Stimulated activated memory B cell treated with anti-CD40 and anti-IgM and Interleukin-4, amounts not matched to agents 10 μg/mL and 1 μg/mL and 100 μg/mL, for 72 hours (primary cell): Measurements from ENCODE around the gene ASPM.

Experiments used
- ATAC-seq: fragments of 150-1000 bp; cut with Tn5 transposase; 2 replicates; pipeline ENCODE4 v1.10.0; 2021
- H3K27ac Mint-ChIP-seq: one replicate; pipeline ENCODE4 v1.8.0; 2022; ENCODE audit warnings: mild to moderate bottlenecking, mixed read lengths
- H3K27me3 Mint-ChIP-seq: one replicate; pipeline ENCODE4 v1.8.0; 2022; ENCODE audit warnings: mixed read lengths
- H3K36me3 Mint-ChIP-seq: one replicate; pipeline ENCODE4 v1.8.0; 2022; ENCODE audit warnings: mixed read lengths
- H3K4me1 Mint-ChIP-seq: one replicate; pipeline ENCODE4 v1.8.0; 2022; ENCODE audit warnings: mixed read lengths
- H3K4me3 Mint-ChIP-seq: one replicate; pipeline ENCODE4 v1.8.0; 2022; ENCODE audit warnings: mild to moderate bottlenecking, moderate library complexity, mixed read lengths
- H3K9me3 Mint-ChIP-seq: one replicate; pipeline ENCODE4 v1.8.0; 2022; ENCODE audit warnings: mixed read lengths

The ASPM gene, protein sequence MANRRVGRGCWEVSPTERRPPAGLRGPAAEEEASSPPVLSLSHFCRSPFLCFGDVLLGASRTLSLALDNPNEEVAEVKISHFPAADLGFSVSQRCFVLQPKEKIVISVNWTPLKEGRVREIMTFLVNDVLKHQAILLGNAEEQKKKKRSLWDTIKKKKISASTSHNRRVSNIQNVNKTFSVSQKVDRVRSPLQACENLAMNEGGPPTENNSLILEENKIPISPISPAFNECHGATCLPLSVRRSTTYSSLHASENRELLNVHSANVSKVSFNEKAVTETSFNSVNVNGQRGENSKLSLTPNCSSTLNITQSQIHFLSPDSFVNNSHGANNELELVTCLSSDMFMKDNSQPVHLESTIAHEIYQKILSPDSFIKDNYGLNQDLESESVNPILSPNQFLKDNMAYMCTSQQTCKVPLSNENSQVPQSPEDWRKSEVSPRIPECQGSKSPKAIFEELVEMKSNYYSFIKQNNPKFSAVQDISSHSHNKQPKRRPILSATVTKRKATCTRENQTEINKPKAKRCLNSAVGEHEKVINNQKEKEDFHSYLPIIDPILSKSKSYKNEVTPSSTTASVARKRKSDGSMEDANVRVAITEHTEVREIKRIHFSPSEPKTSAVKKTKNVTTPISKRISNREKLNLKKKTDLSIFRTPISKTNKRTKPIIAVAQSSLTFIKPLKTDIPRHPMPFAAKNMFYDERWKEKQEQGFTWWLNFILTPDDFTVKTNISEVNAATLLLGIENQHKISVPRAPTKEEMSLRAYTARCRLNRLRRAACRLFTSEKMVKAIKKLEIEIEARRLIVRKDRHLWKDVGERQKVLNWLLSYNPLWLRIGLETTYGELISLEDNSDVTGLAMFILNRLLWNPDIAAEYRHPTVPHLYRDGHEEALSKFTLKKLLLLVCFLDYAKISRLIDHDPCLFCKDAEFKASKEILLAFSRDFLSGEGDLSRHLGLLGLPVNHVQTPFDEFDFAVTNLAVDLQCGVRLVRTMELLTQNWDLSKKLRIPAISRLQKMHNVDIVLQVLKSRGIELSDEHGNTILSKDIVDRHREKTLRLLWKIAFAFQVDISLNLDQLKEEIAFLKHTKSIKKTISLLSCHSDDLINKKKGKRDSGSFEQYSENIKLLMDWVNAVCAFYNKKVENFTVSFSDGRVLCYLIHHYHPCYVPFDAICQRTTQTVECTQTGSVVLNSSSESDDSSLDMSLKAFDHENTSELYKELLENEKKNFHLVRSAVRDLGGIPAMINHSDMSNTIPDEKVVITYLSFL (N-terminal part only)

DNA sequence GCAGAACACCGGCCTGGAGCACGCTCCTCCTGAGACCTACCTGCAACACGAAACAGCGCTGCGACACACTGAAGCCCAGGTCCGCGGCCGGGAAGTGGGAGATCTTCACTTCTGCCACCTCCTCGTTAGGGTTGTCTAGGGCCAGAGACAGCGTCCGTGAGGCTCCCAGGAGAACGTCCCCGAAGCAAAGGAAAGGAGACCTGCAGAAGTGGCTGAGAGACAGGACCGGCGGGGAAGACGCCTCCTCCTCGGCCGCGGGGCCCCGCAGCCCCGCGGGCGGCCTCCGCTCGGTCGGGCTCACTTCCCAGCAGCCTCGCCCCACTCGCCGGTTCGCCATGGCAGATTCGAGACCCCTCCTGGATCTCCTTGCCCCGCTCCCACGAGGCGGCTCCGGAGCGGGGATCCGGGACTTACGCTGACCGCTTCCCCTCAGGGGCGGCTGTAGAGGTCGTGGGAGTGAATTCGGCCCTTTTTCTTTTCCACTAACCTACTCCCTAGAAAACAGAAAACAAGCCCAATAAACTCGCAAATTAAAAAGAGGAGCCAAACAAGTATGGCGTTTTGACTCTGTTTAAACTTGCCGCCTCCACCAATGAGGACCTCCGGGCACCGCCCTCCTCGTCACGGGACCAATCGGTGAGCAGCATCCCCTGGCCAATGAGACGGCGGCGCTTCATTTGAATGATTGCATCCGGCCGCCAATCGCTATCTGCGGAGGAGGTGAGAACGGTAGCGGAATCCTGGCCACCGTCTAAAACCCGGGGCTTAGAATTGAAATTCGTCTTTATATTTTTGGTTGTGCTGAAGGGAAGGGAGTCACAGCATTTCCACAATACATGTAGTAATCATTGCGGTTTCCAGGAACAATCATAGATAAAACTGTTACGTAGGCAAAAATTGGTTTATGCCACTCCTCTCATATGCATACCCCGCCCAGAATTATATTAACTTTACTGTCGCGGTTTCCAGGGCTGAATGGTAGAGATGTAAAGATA, at the start of gene ASPM:
TSS of gene ASPM (minus strand) at position 569 of the 995 bp plus-strand sequence. CDS start at position 337, 232 bp downstream.
- peak; percentile 100 for ATAC-seq
- H3K36me3 Mint-ChIP-seq = no peaks in the 10 kb centered on the region
- peak within 1 kb of the TSS; percentile 83 for H3K27ac Mint-ChIP-seq
- no peaks in the 10 kb centered on the region for H3K27me3 Mint-ChIP-seq
- H3K4me1 Mint-ChIP-seq = peaks cover 12% of the 10 kb centered on the region
- peak within 1 kb of the TSS; percentile 92 for H3K4me3 Mint-ChIP-seq
- no peaks in the 10 kb centered on the region for H3K9me3 Mint-ChIP-seq

DNA sequence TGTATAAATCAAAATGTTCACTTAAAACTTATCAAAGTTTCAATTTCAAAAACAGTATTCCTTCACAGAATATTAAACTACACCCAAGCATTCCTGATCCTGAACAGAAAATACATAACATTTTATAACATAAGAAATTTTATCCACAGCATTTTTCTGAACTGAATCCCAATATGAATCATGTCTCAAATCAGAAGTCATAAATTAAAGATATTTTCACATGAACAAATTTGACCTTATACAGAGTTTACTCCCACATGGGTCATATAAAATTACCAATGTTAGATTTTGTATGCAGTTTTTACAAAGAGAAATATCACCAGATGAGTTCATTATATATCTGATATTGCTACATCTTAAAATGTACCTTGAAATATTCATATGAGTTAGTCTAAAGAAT, 48.6 kb upstream of the ASPM start:
- no peak for ATAC-seq
- H3K9me3 Mint-ChIP-seq = no peaks in the 10 kb centered on the region
- H3K4me3 Mint-ChIP-seq = no peak overlapping the region
- no peaks in the 10 kb centered on the region for H3K27me3 Mint-ChIP-seq
- H3K36me3 Mint-ChIP-seq = peaks cover 8% of the 10 kb centered on the region
- no peak overlapping the region for H3K27ac Mint-ChIP-seq
- peaks cover 63% of the 10 kb centered on the region for H3K4me1 Mint-ChIP-seq

DNA sequence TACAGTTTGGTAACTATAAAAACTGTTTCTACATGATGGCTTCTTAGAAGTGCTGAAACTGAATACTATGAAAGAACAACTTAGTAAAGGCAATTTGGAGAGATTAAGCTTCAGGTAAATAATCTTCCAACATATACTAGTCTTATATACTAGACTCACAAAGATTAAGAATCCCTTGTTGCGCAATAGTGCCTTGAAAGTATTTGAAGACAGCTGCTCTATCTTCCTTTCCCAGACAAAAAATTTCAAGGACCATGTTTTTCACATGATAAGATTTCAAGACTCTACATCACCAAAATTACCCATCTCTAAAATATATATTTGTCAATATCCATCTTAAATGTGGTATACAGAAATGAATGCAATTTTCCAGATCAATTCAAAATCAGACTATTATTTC, 37.7 kb upstream of the ASPM start:
- Mint-ChIP-seq H3K36me3 (peaks cover 48% of the 10 kb centered on the region), H3K27me3 (no peaks in the 10 kb centered on the region), H3K9me3 (no peaks in the 10 kb centered on the region), H3K4me1 (peaks cover 23% of the 10 kb centered on the region), H3K4me3 (no peak overlapping the region), H3K27ac (no peak overlapping the region)
- no peak for ATAC-seq

DNA sequence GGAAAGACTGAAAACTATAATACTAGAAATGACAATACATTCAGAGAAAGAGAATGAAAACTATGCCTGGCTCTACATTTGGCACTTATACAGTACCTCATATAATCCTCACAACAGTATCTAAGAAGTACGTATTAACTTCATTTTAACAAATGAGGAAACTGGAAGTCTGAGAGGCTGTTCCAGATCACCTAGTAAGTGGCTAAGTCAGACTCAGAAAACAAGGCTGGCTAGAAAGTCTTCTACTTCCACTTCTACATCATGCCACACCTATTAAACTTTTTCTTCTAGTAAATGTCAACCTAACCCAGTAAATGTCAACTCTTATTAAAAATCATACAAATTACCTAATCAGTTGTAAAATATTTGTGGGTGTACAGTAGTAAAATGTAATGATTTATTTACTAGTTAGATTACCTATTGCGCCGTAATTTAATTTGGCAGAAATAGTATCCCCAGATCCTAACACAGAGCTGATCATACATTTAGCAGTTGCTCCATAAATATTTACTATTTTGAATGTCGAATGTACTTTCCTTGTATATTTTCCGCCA, 36.8 kb upstream of the ASPM start:
- H3K4me3 Mint-ChIP-seq = no peak overlapping the region
- H3K4me1 Mint-ChIP-seq = peaks cover 23% of the 10 kb centered on the region
- no peak overlapping the region for H3K27ac Mint-ChIP-seq
- peaks cover 48% of the 10 kb centered on the region for H3K36me3 Mint-ChIP-seq
- no peaks in the 10 kb centered on the region for H3K9me3 Mint-ChIP-seq
- no peaks in the 10 kb centered on the region for H3K27me3 Mint-ChIP-seq
- ATAC-seq = no peak

DNA sequence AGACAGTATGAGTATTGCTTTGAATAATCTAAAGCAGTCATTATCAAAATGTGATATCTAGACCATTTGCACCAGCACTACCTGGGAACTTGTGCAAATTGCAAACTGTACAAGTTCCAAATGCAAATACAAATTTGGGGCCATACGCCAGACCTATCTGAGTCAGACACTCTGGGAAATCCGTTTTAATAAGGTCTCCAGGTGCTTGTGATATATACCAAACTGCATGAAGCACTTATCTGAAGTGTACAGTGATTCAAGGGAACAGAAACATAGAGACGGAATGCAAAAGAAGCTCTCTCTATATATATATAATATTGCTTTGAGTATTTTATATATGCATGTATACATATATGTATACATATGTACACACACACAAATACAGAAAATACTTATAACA, 36.2 kb upstream of the ASPM start:
- no peak for ATAC-seq
- Mint-ChIP-seq H3K36me3 (peaks cover 43% of the 10 kb centered on the region), H3K27me3 (no peaks in the 10 kb centered on the region), H3K27ac (no peak overlapping the region), H3K4me1 (peaks cover 23% of the 10 kb centered on the region), H3K9me3 (no peaks in the 10 kb centered on the region), H3K4me3 (no peak overlapping the region)

DNA sequence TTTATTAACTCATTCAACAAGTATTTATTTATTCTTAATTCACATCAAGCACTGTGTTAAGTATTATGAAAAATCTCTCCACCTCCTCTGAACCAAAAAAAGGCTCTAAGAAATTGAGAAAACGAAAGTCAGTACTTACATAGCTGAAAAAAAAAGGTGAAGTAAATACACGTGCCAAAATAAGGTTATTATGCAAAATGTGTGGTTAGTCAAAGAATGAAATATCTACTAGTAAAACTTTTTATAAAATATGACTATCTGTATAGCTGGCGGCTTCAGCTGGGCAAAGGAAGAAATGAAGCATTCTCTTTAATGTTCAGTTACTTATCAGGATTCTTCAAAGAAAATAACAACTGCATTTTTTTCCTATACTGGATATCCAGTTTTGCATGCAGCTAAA, 35.5 kb upstream of the ASPM start:
- Mint-ChIP-seq H3K9me3 (no peaks in the 10 kb centered on the region), H3K36me3 (peaks cover 40% of the 10 kb centered on the region), H3K27ac (no peak overlapping the region), H3K4me3 (no peak overlapping the region), H3K27me3 (no peaks in the 10 kb centered on the region), H3K4me1 (peaks cover 23% of the 10 kb centered on the region)
- no peak for ATAC-seq

DNA sequence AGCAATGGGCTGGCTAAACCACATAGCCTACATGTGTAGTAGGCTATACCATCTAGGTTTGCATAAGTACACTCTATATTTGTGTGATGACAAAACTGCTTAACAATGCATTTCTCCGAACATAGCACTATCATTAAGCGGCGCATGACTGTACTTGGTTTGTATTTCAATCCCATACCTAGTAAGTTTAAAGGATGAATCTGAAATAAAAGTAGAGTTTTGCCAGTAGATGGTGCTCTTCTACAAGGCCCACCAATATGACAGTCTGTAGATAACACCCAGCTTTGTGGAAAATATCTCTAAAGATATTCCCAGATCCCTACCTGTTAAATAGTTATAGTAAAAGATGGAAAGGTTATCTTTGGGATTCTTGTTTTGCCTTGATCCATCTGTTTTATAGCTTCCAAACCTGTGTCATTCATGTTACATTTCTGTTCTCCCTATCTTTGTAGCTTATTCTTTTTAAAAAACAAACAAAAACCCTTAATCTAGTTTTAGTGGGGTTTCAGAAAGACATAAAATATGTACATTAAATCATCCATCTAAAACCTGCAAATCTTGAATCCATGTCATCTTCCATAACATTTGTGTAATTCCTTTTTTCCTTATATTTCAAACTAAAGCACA, 33.9 kb upstream of the ASPM start:
- H3K27me3 Mint-ChIP-seq = no peaks in the 10 kb centered on the region
- H3K4me3 Mint-ChIP-seq = no peak overlapping the region
- no peak overlapping the region for H3K27ac Mint-ChIP-seq
- peaks cover 16% of the 10 kb centered on the region for H3K4me1 Mint-ChIP-seq
- no peak for ATAC-seq
- H3K9me3 Mint-ChIP-seq = no peaks in the 10 kb centered on the region
- peaks cover 32% of the 10 kb centered on the region for H3K36me3 Mint-ChIP-seq

DNA sequence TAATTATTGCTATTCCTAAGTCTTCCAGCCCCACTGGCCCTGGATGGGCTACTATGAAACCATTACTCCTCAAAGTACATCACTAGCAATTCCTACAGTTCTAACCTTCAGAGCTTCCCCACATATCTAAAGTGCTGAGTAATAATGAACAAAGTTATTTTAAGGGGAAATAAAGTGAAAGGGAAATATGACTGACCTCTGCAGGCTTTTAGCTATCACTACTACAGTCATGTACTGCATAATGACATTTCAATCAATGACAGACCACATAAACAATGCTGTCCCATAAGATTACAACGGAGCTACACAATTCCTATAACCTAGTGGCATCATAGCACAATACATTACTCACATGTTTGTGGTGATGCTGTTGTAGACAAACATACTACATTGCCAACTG, 32.5 kb upstream of the ASPM start:
- Mint-ChIP-seq H3K4me1 (peaks cover 13% of the 10 kb centered on the region), H3K9me3 (no peaks in the 10 kb centered on the region), H3K27ac (no peak overlapping the region), H3K36me3 (peaks cover 32% of the 10 kb centered on the region), H3K4me3 (no peak overlapping the region), H3K27me3 (no peaks in the 10 kb centered on the region)
- no peak for ATAC-seq

DNA sequence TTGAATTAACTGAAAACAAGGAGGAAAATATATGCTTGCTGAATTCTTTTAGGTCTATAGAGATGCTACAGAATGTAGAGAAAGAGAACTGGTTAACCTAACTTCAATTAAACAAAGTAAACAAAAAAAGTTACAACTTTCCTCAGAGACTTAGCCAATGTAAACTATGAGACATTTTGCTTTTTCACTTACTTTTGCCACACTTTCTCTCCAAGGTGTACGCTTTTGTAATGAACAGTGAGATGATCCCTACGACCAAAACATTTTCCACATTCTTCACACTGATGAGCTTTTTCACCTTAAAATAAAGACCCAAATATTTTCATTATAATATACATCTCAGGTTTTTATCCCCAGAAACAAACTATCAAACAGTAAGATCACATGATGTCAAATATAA, 28.3 kb upstream of the ASPM start:
- Mint-ChIP-seq H3K9me3 (no peaks in the 10 kb centered on the region), H3K4me1 (no peaks in the 10 kb centered on the region), H3K27ac (no peak overlapping the region), H3K4me3 (no peak overlapping the region), H3K27me3 (no peaks in the 10 kb centered on the region), H3K36me3 (peaks cover 35% of the 10 kb centered on the region)
- no peak for ATAC-seq

DNA sequence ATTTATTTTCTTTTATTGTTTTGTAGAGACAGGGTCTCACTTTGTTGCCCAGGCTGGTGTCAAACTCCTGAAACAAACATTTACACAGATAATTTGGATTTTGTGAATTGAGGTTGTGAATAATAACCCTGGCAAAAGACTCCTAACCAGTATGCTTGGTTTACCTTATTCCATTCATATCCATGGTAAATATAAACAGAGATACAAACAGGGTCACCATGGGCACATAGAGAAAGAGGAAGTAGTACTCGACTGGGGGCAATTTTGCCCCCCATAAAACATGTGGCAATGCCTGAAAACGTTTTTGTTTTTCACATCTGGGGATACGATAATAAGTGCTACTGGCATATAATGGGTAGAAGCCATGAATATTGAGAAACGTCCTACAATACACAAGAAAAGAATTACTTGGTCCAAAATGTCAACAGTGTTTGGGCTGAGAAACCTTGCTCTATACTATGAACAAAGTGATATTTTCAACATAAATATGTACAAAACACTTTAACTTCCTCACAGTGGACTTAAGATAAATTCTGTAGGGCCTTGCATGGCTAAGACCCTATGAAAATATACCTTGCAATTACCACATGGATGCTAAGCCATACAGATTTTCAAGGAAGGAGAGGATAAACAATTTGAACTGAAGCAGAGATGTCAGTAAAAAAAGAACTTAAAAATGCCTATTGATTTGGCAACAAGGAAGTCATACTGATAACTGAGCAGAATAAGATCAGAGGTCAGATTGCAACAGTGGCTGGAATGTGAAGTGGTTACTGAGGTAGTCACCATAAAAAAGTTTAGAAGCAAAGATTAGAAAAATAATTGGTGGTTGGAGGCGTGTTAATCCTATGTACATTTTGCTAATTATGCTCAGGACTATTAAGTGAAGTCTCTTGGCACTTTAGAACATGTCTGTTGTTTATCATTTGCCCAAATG, 27.4 kb upstream of the ASPM start:
- no peak for ATAC-seq
- Mint-ChIP-seq H3K36me3 (peaks cover 35% of the 10 kb centered on the region), H3K27ac (no peak overlapping the region), H3K27me3 (no peaks in the 10 kb centered on the region), H3K4me1 (no peaks in the 10 kb centered on the region), H3K9me3 (no peaks in the 10 kb centered on the region), H3K4me3 (no peak overlapping the region)

DNA sequence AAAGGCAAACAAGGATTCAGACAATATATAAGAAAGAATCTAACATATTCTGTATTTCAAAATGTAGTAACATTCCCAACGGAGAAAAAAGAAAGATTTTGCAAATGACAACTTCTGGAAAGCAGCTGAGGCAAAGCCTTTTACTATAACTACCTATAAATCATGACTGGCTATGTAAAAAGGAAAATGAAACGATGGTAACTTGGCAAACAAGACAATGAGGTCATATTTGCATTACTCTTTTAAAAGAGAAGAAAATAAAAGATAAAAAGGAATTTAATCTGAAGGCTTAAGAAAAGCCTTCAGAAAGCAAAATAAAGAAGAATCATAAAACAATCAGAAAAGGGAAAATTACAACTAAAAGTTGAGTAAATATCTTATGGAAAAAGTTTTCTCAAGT, 25.1 kb upstream of the ASPM start:
- no peak overlapping the region for H3K4me3 Mint-ChIP-seq
- no peaks in the 10 kb centered on the region for H3K9me3 Mint-ChIP-seq
- H3K27me3 Mint-ChIP-seq = no peaks in the 10 kb centered on the region
- no peak overlapping the region for H3K27ac Mint-ChIP-seq
- H3K36me3 Mint-ChIP-seq = peaks cover 34% of the 10 kb centered on the region
- ATAC-seq = no peak
- no peaks in the 10 kb centered on the region for H3K4me1 Mint-ChIP-seq

DNA sequence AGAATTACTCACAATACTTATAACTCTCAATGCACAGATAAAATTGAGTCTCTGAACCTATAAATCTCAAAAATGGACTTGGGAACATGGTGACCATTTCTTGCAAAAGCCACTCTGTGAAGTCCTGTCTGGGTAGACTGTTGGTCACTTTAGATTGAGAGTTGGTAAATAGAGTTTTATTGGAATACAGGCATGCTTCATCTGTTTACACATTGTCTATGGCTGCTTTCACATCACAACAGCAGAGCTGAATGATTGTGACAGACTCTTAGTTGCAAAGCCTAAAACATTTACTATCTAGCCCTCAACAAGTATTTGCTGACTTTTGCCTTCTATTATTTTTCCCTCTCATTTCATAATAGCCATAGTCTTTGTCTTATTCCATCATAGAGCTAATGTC, 24.1 kb upstream of the ASPM start:
- Mint-ChIP-seq H3K9me3 (no peaks in the 10 kb centered on the region), H3K4me3 (no peak overlapping the region), H3K36me3 (peaks cover 37% of the 10 kb centered on the region), H3K27ac (no peak overlapping the region), H3K27me3 (no peaks in the 10 kb centered on the region), H3K4me1 (no peaks in the 10 kb centered on the region)
- no peak for ATAC-seq

DNA sequence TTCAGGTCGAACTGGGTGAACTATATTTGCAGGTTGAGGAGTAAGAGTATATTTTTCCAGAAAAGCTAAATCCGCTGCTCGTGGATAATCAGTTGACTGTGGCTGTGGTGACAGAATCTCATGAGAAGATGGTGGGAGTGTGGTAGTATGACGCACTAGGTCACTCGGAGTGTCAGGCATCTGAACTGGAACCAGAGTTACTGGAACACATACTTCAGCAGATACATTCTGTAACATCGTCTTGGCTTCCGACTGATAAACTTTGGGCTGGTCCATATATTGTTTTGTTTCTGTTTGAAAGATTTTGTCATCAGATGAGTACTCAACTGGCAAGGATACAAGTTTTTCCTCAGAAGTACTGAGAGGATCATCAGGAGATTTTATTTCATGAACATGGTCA, 13.0 kb upstream of the ASPM start:
- Mint-ChIP-seq H3K27me3 (no peaks in the 10 kb centered on the region), H3K27ac (no peak overlapping the region), H3K9me3 (no peaks in the 10 kb centered on the region), H3K4me1 (no peaks in the 10 kb centered on the region), H3K36me3 (peaks cover 18% of the 10 kb centered on the region), H3K4me3 (no peak overlapping the region)
- no peak for ATAC-seq
